Suprapubic skin (tissue), 4 donors: ENCODE measurements around the gene HTRA2.

ENCODE experiments used
- CTCF ChIP-seq, 2 donors: fragments of 200-600 bp in 1 of 2; fragments of 450-650 bp in 1 of 2; sonication (generic) in 1 of 2; IDR thresholded peaks; one replicate each; pipeline ENCODE4 v1.5.1; 2016 to 2019; ENCODE audit warnings: antibody characterized with exemption in 2 of 2, mild to moderate bottlenecking in 1 of 2, moderate library complexity in 1 of 2
- EP300 ChIP-seq: sonication (generic); formaldehyde crosslinking; IDR thresholded peaks from one replicate; pipeline ENCODE4 v1.6.1; 2017; ENCODE audit warnings: antibody characterized with exemption
- POLR2A ChIP-seq, 2 donors: fragments of 450-650 bp; IDR thresholded peaks; one replicate each; pipeline ENCODE4 v1.6.1; 2017; ENCODE audit warnings: antibody characterized with exemption in 2 of 2, mild to moderate bottlenecking in 2 of 2, moderate library complexity in 2 of 2
- POLR2AphosphoS5 ChIP-seq, 3 donors: sonication (generic); formaldehyde crosslinking; IDR thresholded peaks; one replicate each; pipeline ENCODE4 v1.6.1; 2017; ENCODE audit warnings: antibody characterized with exemption in 3 of 3

GRCh38 chr2:74486141-74486540, 43.6 kb upstream of the HTRA2 start:
- no peak for TF ChIP-seq POLR2A (IDR thresholded peaks at IDR 0.05)
- TF ChIP-seq CTCF (IDR thresholded peaks at IDR 0.05): no peak
- no peak for TF ChIP-seq EP300
- no peak for TF ChIP-seq POLR2AphosphoS5 (IDR thresholded peaks at IDR 0.05)
